ENCODE results near the gene XCR1. TPM values are rescaled to one million over a fixed set of nuclear protein-coding genes. Genes with fewer than 3 reads are reported as not detected.

The XCR1 gene
- total RNA-seq, 1 experiment from 2014 or later = not detected

GRCh38 chr3:45972534-45973402 lies 54.5 kb downstream of the XCR1 start:
- Histone ChIP-seq H3K4me3 (ENCODE audit: insufficient read depth, low read depth, low read length) (no peak overlapping the region), H3K27me3 (ENCODE audit: control insufficient read depth, insufficient read depth, low read length) (no peaks in the 10 kb centered on the region), H3K36me3 (replicated peaks; ENCODE audit: control insufficient read depth, insufficient read depth, low read length) (peaks cover 28% of the 10 kb centered on the region)
- no peak for DNase-seq

GRCh38 chr3:45969953-45970352 lies 57.3 kb downstream of the XCR1 start:
- Histone ChIP-seq H3K27me3 (ENCODE audit: control insufficient read depth, insufficient read depth, low read length) (no peaks in the 10 kb centered on the region), H3K36me3 (replicated peaks; ENCODE audit: control insufficient read depth, insufficient read depth, low read length) (peaks cover 34% of the 10 kb centered on the region), H3K4me3 (ENCODE audit: insufficient read depth, low read depth, low read length) (no peak overlapping the region)
- no peak for DNase-seq

GRCh38 chr3:45969116-45969515 lies 58.2 kb downstream of the XCR1 start:
- no peak for DNase-seq
- H3K27me3 ChIP-seq (ENCODE audit: control insufficient read depth, insufficient read depth, low read length) = no peaks in the 10 kb centered on the region
- H3K4me3 ChIP-seq (ENCODE audit: insufficient read depth, low read depth, low read length) = no peak overlapping the region
- peaks cover 38% of the 10 kb centered on the region for H3K36me3 ChIP-seq (replicated peaks; ENCODE audit: control insufficient read depth, insufficient read depth, low read length)

- no peaks in the 10 kb centered on the region for H3K27me3 ChIP-seq (ENCODE audit: control insufficient read depth, insufficient read depth, low read length)
- H3K36me3 ChIP-seq (replicated peaks; ENCODE audit: control insufficient read depth, insufficient read depth, low read length) = peaks cover 40% of the 10 kb centered on the region
- H3K4me3 ChIP-seq (ENCODE audit: insufficient read depth, low read depth, low read length) = no peak overlapping the region
- DNase-seq = no peak
Observed at GRCh38 chr3:45968706-45969105, 58.6 kb downstream of the XCR1 start.

GRCh38 chr3:45968149-45968548 lies 59.1 kb downstream of the XCR1 start:
- H3K27me3 ChIP-seq (ENCODE audit: control insufficient read depth, insufficient read depth, low read length) = no peaks in the 10 kb centered on the region
- peaks cover 44% of the 10 kb centered on the region for H3K36me3 ChIP-seq (replicated peaks; ENCODE audit: control insufficient read depth, insufficient read depth, low read length)
- no peak overlapping the region for H3K4me3 ChIP-seq (ENCODE audit: insufficient read depth, low read depth, low read length)
- no peak for DNase-seq

- no peak overlapping the region for H3K4me3 ChIP-seq (ENCODE audit: insufficient read depth, low read depth, low read length)
- H3K36me3 ChIP-seq (replicated peaks; ENCODE audit: control insufficient read depth, insufficient read depth, low read length) = peaks cover 47% of the 10 kb centered on the region
- DNase-seq = no peak
- no peaks in the 10 kb centered on the region for H3K27me3 ChIP-seq (ENCODE audit: control insufficient read depth, insufficient read depth, low read length)
Observed at GRCh38 chr3:45967724-45968123, 59.6 kb downstream of the XCR1 start.

Other genes starting within 250 kb of the XCR1 start
- gene SLC6A20, start 230.9 kb downstream of the XCR1 start, total RNA-seq (2014; rRNA removed; shearing (Covaris generic)) = 0.10 and 0.37 TPM in 2 replicates
- gene LZTFL1, start 185.4 kb downstream of the XCR1 start, total RNA-seq (2014; rRNA removed; shearing (Covaris generic)) = 6.5 and 6.8 TPM in 2 replicates
- gene CCR9, start 140.9 kb downstream of the XCR1 start, total RNA-seq (2014; rRNA removed; shearing (Covaris generic)) = not detected in 2 replicates
- not detected in 2 replicates for gene CXCR6, start 84.0 kb downstream of the XCR1 start, total RNA-seq (2014; rRNA removed; shearing (Covaris generic))
- gene FYCO1, start 31.7 kb downstream of the XCR1 start, total RNA-seq (2014; rRNA removed; shearing (Covaris generic)) = 4.9 and 7.5 TPM in 2 replicates
- not detected in 2 replicates for gene CCR1, start 180.8 kb upstream of the XCR1 start, total RNA-seq (2014; rRNA removed; shearing (Covaris generic))
- gene CCR3, start 215.0 kb upstream of the XCR1 start, total RNA-seq (2014; rRNA removed; shearing (Covaris generic)) = not detected in 2 replicates